ENCODE measurements around the gene GGA1. TPM values are rescaled to one million over a fixed set of nuclear protein-coding genes. Genes with fewer than 3 reads are reported as not detected.

GGA1 gene
- total RNA-seq, 2 donors from 2014 or later = 68.8 to 83.9 TPM

- ATAC-seq = no peak
- no peak for DNase-seq (ENCODE audit: low spot score in 2 of 2)
- H3K9me3 Mint-ChIP-seq = no peaks in the 10 kb centered on the region
- no peaks in the 10 kb centered on the region for H3K36me3 Mint-ChIP-seq
- peak overlapping the region; percentile 93 to 95 for H3K27ac Mint-ChIP-seq
These were observed 23.8 kb downstream of the GGA1 start for GRCh38 chr22:37632174-37633088.

- no peaks in the 10 kb centered on the region for H3K36me3 Mint-ChIP-seq
- ATAC-seq (peak; percentile 21 to 37), DNase-seq (ENCODE audit: low spot score in 2 of 2) (peak in 1 of 2 donors; percentile 71)
- peak overlapping the region; percentile 91 to 93 for H3K27ac Mint-ChIP-seq
- H3K9me3 Mint-ChIP-seq = no peaks in the 10 kb centered on the region
These were observed 24.5 kb downstream of the GGA1 start for GRCh38 chr22:37633089-37633624.

- DNase-seq (ENCODE audit: low spot score in 2 of 2) (peak; percentile 52 to 91), ATAC-seq (peak; percentile 71 to 86)
- Mint-ChIP-seq H3K27ac (peak overlapping the region; percentile 91 to 93), H3K36me3 (peaks cover 0 to 5% of the 10 kb centered on the region in 2 donors), H3K9me3 (no peaks in the 10 kb centered on the region)
These were observed 25.2 kb downstream of the GGA1 start for GRCh38 chr22:37633625-37634416.

- no peaks in the 10 kb centered on the region for H3K9me3 Mint-ChIP-seq
- peaks cover 0 to 5% of the 10 kb centered on the region in 2 donors for H3K36me3 Mint-ChIP-seq
- DNase-seq (ENCODE audit: low spot score in 2 of 2) (no peak), ATAC-seq (no peak)
- H3K27ac Mint-ChIP-seq = peak overlapping the region; percentile 78 to 93
These were observed 25.8 kb downstream of the GGA1 start for GRCh38 chr22:37634417-37634924.

- DNase-seq (ENCODE audit: low spot score in 2 of 2) (no peak), ATAC-seq (no peak)
- Mint-ChIP-seq H3K27ac (peak overlapping the region in 1 of 2 donors; percentile 93), H3K36me3 (peaks cover 2 to 7% of the 10 kb centered on the region in 2 donors), H3K9me3 (no peaks in the 10 kb centered on the region)
These were observed 26.5 kb downstream of the GGA1 start for GRCh38 chr22:37635157-37635556.

GRCh38 chr22:37636186-37636948 is 27.7 kb downstream of the GGA1 start:
- H3K9me3 Mint-ChIP-seq = no peaks in the 10 kb centered on the region
- peaks cover 6 to 11% of the 10 kb centered on the region in 2 donors for H3K36me3 Mint-ChIP-seq
- H3K27ac Mint-ChIP-seq = peak overlapping the region; percentile 74 to 93
- no peak for DNase-seq (ENCODE audit: low spot score in 2 of 2)
- no peak for ATAC-seq

GRCh38 chr22:37636949-37637273 is 28.3 kb downstream of the GGA1 start:
- peaks cover 6 to 11% of the 10 kb centered on the region in 2 donors for H3K36me3 Mint-ChIP-seq
- ATAC-seq = no peak
- peak overlapping the region in 1 of 2 donors; percentile 93 for H3K27ac Mint-ChIP-seq
- DNase-seq (ENCODE audit: low spot score in 2 of 2) = no peak
- no peaks in the 10 kb centered on the region for H3K9me3 Mint-ChIP-seq

GRCh38 chr22:37638391-37639069 is 29.9 kb downstream of the GGA1 start:
- H3K9me3 Mint-ChIP-seq = no peaks in the 10 kb centered on the region
- ATAC-seq (peak; percentile 6 to 29), DNase-seq (ENCODE audit: low spot score in 2 of 2) (no peak)
- peak overlapping the region; percentile 86 to 95 for H3K27ac Mint-ChIP-seq
- H3K36me3 Mint-ChIP-seq = peaks cover 10 to 15% of the 10 kb centered on the region in 2 donors

GRCh38 chr22:37639070-37639760 is 30.6 kb downstream of the GGA1 start, which contains the start of gene SH3BP1:
Gene SH3BP1 (plus strand): TSS chr22:37639669. CDS start chr22:37639788, 119 bp downstream.
- Mint-ChIP-seq H3K36me3 (peaks cover 11 to 18% of the 10 kb centered on the region in 2 donors), H3K27ac (peak within 1 kb of the TSS; percentile 95 to 99), H3K9me3 (no peaks in the 10 kb centered on the region)
- ATAC-seq = peak; percentile 47 to 58
- DNase-seq (ENCODE audit: low spot score in 2 of 2) = peak; percentile 59 to 75

- ATAC-seq = peak in 1 of 2 donors; percentile 38
- Mint-ChIP-seq H3K36me3 (peaks cover 11 to 18% of the 10 kb centered on the region in 2 donors), H3K9me3 (no peaks in the 10 kb centered on the region), H3K27ac (peak overlapping the region; percentile 95 to 99)
- DNase-seq (ENCODE audit: low spot score in 2 of 2) = no peak
These were observed 31.3 kb downstream of the GGA1 start for GRCh38 chr22:37639771-37640590.

- no peak for DNase-seq (ENCODE audit: low spot score in 2 of 2)
- peaks cover 11 to 18% of the 10 kb centered on the region in 2 donors for H3K36me3 Mint-ChIP-seq
- H3K27ac Mint-ChIP-seq = peak overlapping the region; percentile 95 to 99
- peak in 1 of 2 donors; percentile 6 for ATAC-seq
- no peaks in the 10 kb centered on the region for H3K9me3 Mint-ChIP-seq
These were observed 32.2 kb downstream of the GGA1 start for GRCh38 chr22:37640591-37641560.

- H3K36me3 Mint-ChIP-seq = peaks cover 11 to 18% of the 10 kb centered on the region in 2 donors
- no peak overlapping the region for H3K27ac Mint-ChIP-seq
- no peaks in the 10 kb centered on the region for H3K9me3 Mint-ChIP-seq
- ATAC-seq (no peak), DNase-seq (ENCODE audit: low spot score in 2 of 2) (no peak)
These were observed 32.9 kb downstream of the GGA1 start for GRCh38 chr22:37641561-37641949.

- peak overlapping the region; percentile 52 to 59 for H3K27ac Mint-ChIP-seq
- ATAC-seq (peak; percentile 73 to 77), DNase-seq (ENCODE audit: low spot score in 2 of 2) (peak; percentile 78 to 98)
- no peaks in the 10 kb centered on the region for H3K9me3 Mint-ChIP-seq
- H3K36me3 Mint-ChIP-seq = peaks cover 11 to 17% of the 10 kb centered on the region in 2 donors
These were observed 34.7 kb downstream of the GGA1 start for GRCh38 chr22:37643225-37643847.
